Type B pancreatic cell (in vitro differentiated cells): ENCODE results near the gene PRR36. TPM values are rescaled to one million over a fixed set of nuclear protein-coding genes. Genes with fewer than 3 reads are reported as not detected.

Experiments used
- DNase-seq: peaks from one replicate; pipeline ENCODE4 v3.0.0; 2021; ENCODE audit warnings: mixed read lengths; ENCODE audit not compliant: unreplicated experiment; ENCODE audit errors: extremely low spot score
- H3K27ac Mint-ChIP-seq: 2 replicates; pipeline ENCODE4 v1.8.0; 2021; ENCODE audit warnings: mild to moderate bottlenecking, mixed read lengths
- H3K27me3 Mint-ChIP-seq: 2 replicates; pipeline ENCODE4 v1.8.0; 2021; ENCODE audit warnings: mixed read lengths
- H3K36me3 Mint-ChIP-seq: 2 replicates; pipeline ENCODE4 v1.8.0; 2021; ENCODE audit warnings: mixed read lengths
- H3K4me1 Mint-ChIP-seq: one replicate; pipeline ENCODE4 v1.8.0; 2021; ENCODE audit warnings: mixed read lengths; ENCODE audit not compliant: unreplicated experiment
- H3K4me3 Mint-ChIP-seq: 2 replicates; pipeline ENCODE4 v1.8.0; 2021; ENCODE audit warnings: mild to moderate bottlenecking, mixed read lengths
- H3K9me3 Mint-ChIP-seq: 2 replicates; pipeline ENCODE4 v1.8.0; 2021; ENCODE audit warnings: mixed read lengths
- CTCF ChIP-seq: fragments of 200-600 bp; sonication (generic); conservative IDR thresholded peaks from 2 replicates; pipeline ENCODE4 v1.5.0; 2021; ENCODE audit warnings: antibody characterized with exemption, mild to moderate bottlenecking
- total RNA-seq: library from RNA; stranded (reverse); gene quantifications from 2 replicates; pipeline ENCODE4 v1.2.1, GENCODE V29; 2021; ENCODE audit warnings: low replicate concordance

The PRR36 gene
- total RNA-seq, 1 donor from 2014 or later = 10.9 TPM

GRCh38 chr19:7831452-7831851 is 42.7 kb downstream of the PRR36 start:
- Mint-ChIP-seq H3K4me3 (peak overlapping the region; percentile 86), H3K9me3 (no peaks in the 10 kb centered on the region), H3K27me3 (peaks cover 22% of the 10 kb centered on the region), H3K36me3 (no peaks in the 10 kb centered on the region), H3K4me1 (peaks cover 16% of the 10 kb centered on the region), H3K27ac (peak overlapping the region; percentile 55)
- DNase-seq = no peak
- TF ChIP-seq CTCF = peak; percentile 41

GRCh38 chr19:7830823-7831222 is 43.4 kb downstream of the PRR36 start:
- TF ChIP-seq CTCF = no peak
- Mint-ChIP-seq H3K27ac (peak overlapping the region; percentile 55), H3K36me3 (no peaks in the 10 kb centered on the region), H3K9me3 (no peaks in the 10 kb centered on the region), H3K27me3 (peaks cover 27% of the 10 kb centered on the region), H3K4me1 (peaks cover 16% of the 10 kb centered on the region), H3K4me3 (peak overlapping the region; percentile 86)
- no peak for DNase-seq

- peaks cover 27% of the 10 kb centered on the region for H3K27me3 Mint-ChIP-seq
- H3K4me1 Mint-ChIP-seq = peaks cover 16% of the 10 kb centered on the region
- no peak overlapping the region for H3K27ac Mint-ChIP-seq
- DNase-seq = no peak
- no peak for TF ChIP-seq CTCF
- H3K9me3 Mint-ChIP-seq = no peaks in the 10 kb centered on the region
- H3K4me3 Mint-ChIP-seq = no peak overlapping the region
- H3K36me3 Mint-ChIP-seq = no peaks in the 10 kb centered on the region
Observed at GRCh38 chr19:7830272-7830771, 43.9 kb downstream of the PRR36 start.

- H3K4me3 Mint-ChIP-seq = peak within 1 kb of the TSS; percentile 91
- no peaks in the 10 kb centered on the region for H3K36me3 Mint-ChIP-seq
- DNase-seq = peak; percentile 99
- peaks cover 16% of the 10 kb centered on the region for H3K4me1 Mint-ChIP-seq
- no peaks in the 10 kb centered on the region for H3K9me3 Mint-ChIP-seq
- peaks cover 27% of the 10 kb centered on the region for H3K27me3 Mint-ChIP-seq
- peak within 1 kb of the TSS; percentile 87 for H3K27ac Mint-ChIP-seq
- no peak for TF ChIP-seq CTCF
Observed at GRCh38 chr19:7829561-7830271, 44.5 kb downstream of the PRR36 start, which contains the start of gene EVI5L. Gene EVI5L (plus strand): TSS chr19:7830218. CDS start chr19:7846543, 16,325 bp downstream.

GRCh38 chr19:7829166-7829520 is 45.0 kb downstream of the PRR36 start:
- H3K9me3 Mint-ChIP-seq = no peaks in the 10 kb centered on the region
- DNase-seq = no peak
- H3K27ac Mint-ChIP-seq = peak overlapping the region; percentile 87
- TF ChIP-seq CTCF = no peak
- peaks cover 16% of the 10 kb centered on the region for H3K4me1 Mint-ChIP-seq
- peak overlapping the region; percentile 91 for H3K4me3 Mint-ChIP-seq
- H3K36me3 Mint-ChIP-seq = no peaks in the 10 kb centered on the region
- H3K27me3 Mint-ChIP-seq = peaks cover 27% of the 10 kb centered on the region
